Measurements from ENCODE around the gene ZDHHC5. TPM values are rescaled to one million over a fixed set of nuclear protein-coding genes. Genes with fewer than 3 reads are reported as not detected.
"Not testable (repeated sequence)": the region's sequence is repeated elsewhere in the genome, so short reads cannot be mapped to it uniquely, and the experiment has no call there.

Gene ZDHHC5
- total RNA-seq, 1 experiment from 2014 or later = 50.8 TPM

DNA sequence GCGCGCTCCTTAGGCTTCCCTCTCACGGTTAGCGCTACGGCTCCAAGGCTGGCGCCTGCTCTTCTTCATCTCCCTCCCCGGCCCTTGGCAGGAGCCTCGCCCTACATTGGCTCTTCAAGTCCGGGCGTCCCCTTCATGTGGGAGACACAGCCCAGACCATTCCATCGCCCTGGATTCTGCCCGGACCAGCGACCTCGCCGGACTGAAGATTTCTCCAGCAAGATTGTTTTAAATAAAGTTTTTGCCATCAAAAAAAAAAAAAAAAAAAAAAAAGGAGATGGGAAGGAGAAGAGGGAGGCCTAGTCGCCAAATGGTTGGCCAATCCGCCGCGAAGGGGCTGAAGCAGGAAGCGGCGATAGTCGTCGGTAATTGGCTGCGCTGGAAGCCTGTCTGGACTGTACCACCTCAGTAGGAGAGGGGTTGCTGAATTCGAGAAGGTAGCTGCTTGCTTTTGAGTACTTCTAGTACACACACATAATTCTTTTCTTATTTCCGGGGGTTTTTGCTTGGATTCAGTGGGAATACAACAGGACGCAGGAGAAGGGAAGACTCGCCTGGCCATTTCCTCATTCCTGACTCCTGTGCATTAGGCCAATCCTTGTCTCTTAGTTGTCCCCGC lies 688 bp upstream of the ZDHHC5 start:
- peak; percentile 98 for DNase-seq (ENCODE audit: low read depth)

DNA sequence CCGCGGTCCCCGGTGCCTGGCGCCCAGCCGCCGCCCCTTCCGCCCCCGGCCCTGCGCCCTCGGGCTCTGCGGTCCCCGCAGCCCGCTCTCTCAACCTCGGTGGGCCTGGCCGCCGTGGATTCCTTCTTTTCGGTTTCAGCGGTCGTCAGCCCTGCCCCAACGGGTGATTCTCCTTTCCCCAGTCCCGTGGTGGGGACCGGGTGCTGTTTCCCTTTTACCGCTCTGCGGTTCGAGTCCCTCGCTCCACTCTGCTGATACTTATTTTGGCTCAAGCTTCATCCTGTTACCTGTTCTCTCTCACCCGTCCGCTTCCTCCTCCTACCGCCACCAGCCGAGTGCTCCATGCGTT lies 494 bp downstream of the ZDHHC5 start:
- peak; percentile 28 for DNase-seq (ENCODE audit: low read depth)

DNA sequence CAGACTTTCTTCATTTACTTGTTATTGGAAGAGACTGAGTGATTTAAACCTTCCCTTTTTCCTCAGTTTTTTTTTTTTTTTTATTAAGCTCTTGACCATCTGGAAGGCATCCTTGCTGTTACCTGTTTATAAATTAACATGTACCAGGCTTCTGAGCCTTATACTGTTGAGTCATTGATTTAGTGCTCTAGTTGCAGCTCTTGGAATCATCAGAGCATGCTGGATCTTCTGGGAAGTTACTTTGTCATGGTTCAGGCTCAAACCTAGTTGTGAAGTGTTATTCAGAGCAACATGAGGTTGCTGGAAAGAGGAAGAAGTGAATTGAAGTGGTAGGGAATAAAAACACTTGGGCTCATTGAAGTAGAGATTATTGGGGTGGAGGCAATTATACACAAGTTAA lies 6.3 kb downstream of the ZDHHC5 start:
- DNase-seq (ENCODE audit: low read depth) = no peak

DNA sequence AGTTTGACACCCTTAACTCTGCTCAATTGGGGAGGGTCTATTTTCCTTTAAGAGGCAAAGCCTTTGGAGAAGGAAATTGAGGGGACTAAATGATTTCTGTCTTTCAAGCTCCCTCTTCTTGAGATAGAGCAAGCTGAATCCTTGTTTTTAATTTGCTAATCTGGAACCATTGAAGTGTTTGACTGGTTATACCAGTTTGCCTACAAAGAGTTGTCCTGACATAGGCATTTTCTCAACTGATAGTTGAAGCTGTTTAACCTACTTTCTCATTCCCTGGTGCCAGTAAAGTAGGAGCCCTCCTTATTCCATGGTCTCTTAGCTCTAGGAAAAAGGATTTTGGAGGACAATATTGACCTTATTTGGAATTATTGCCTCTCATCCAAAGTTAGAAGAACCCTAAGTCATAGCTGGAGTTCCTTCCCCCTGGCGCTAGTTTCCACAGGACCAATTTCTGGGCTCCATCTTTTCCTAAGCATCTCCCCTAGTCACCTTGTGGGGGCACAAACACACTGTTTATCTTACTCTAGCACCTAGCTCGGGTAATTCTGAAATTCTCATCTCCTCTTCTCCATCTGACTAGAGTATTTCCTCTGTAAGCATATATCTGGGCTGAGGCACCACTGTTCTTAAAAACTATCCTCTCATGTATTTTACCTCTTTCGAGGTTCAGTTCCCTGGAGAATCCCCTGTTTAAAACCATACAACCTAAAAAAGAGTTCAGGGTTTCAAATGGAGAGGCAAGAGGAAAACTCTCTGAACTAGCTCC lies 7.4 kb downstream of the ZDHHC5 start:
- DNase-seq (ENCODE audit: low read depth) = no peak

DNA sequence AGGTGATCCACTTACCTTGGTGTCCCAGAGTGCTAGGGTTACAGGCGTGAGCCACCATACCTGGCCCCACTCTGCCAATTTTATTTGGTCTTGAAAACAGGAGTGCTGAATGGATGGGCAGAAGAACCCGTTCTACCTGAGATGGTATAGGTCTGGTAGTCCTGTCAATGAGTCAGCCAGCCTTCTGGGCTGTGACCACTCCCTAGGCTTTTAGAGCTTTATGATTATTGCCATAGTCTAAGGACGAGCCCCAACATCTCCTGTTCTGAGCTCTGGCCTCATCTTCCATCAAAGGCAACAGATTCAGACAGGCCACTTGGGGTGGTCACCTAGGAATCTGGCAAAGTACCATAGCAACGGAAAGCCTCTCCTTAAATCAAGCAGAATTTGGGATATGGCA lies 11.5 kb downstream of the ZDHHC5 start:
- DNase-seq (ENCODE audit: low read depth) = no peak

DNA sequence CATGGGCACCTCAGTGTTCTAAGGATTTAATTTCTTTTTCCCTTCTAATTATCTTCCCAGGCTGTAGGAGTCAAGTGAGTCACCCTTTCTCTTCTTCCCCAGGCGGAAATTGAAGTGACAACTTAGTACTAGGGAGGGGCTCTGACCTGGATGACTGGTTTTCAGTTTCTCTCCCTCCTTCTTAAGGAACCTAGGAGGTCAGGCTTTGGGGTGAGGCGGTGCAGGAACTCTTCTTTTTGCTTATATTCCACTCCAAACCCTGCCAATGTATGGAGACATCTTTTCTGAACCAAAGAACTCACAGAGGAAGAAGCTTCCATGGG lies 12.6 kb downstream of the ZDHHC5 start:
- DNase-seq (ENCODE audit: low read depth) = peak; percentile 66

DNA sequence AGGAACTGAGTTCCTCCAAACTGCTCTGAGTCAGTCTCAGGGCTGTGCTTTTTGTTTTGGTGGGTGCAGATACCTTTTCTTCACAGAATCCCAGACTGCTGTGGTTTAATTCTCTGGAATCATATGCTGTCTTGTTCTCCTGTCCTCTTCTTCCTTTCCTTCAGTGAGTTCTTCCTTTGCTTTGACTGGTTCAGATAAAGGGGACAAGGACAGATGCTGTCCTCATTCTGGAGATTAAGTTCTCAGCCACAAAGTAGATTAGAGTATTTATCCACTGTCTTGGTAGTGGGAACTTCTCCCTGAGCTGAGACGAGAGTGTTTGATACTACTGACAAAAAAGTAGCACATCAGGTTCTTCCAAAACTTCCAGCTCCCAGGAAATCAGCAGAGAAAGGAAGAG lies 13.3 kb downstream of the ZDHHC5 start:
- no peak for DNase-seq (ENCODE audit: low read depth)

DNA sequence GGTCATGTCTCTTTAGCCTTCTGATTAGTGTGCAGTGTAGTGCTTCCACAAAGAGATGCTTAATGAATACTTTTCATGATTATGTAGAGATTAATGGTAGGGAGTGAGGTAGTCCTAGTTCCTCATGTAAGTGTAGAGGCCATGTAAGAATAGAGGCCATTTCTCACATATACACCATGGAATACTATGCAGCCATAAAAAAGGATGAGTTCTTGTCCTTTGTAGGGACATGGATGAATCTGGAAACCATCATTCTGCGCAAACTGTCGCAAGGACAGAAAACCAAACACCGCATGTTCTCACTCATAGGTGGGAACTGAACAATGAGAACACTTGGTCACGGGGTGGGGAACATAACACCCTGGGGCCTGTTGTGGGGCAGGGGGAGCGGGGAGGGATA lies 22.6 kb downstream of the ZDHHC5 start:
- DNase-seq (ENCODE audit: low read depth) = not testable (repeated sequence)

DNA sequence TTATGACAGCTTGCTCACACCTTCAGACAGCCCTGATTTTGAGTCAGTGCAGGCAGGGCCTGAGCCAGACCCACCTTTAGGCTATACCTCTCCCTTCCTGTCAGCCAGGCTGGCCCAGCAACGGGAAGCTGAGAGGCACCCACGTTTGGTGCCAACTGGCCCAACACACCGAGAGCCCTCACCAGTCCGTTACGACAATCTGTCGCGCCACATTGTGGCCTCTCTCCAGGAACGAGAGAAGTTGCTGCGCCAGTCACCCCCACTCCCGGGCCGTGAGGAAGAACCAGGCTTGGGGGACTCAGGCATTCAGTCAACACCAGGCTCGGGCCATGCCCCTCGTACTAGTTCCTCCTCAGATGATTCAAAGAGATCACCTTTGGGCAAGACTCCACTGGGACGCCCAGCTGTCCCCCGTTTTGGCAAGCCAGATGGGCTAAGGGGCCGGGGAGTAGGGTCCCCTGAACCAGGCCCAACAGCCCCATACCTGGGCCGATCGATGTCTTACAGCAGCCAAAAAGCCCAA lies 31.0 kb downstream of the ZDHHC5 start:
- no peak for DNase-seq (ENCODE audit: low read depth)

DNA sequence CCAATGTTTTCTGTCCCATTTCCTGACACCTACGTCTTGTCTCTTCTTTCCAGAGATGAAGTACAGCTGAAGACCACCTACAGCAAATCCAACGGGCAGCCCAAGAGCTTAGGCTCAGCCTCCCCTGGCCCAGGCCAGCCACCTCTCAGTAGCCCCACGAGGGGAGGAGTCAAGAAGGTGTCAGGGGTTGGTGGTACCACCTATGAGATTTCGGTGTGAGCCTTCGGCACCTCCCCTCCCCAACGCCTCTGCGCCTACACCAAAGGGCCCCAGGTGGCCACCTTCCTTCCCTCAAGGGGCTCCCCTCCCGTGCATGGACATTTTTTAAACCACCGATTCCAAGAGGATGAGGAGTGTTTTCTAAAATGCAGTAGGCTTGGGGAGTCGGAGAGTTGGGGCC lies 31.9 kb downstream of the ZDHHC5 start:
- no peak for DNase-seq (ENCODE audit: low read depth)

DNA sequence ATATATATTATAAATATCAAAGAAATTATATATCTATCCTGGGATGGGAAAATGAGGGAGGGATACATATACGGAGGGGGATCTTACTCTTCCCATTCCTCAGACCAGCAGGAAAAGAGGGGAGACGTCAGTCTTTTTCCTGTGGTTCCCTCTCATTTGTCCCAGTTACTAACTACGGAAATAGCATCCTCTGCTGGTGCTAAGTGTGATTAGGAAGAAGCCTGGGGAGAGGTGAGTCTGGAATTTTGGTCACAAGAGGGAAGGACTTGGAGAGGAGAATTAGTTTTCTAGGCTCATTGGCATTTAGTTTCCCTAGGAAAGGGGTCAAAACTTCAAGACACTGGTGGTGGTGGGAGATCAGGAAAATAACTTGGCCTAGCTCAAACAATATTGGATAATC lies 32.5 kb downstream of the ZDHHC5 start:
- DNase-seq (ENCODE audit: low read depth) = no peak

DNA sequence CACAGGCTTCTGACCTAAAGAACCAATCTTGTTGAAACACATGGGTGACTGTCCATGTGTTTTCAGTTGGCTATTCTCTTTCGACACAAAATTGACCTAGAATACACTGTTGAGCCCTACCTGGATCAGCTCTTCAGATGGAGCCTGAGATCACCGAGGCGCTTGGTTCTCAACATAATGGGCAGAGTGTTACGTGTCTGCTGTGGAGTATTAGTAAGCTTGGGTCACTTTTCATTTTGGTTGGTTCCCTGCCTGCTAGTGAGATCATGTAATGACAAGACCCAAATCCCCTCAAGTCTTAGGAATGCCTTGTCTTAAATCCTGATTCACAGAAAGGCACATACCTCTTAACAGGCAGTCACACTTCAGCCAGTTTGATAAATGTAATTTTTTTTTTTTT lies 35.4 kb downstream of the ZDHHC5 start:
- DNase-seq (ENCODE audit: low read depth) = no peak

DNA sequence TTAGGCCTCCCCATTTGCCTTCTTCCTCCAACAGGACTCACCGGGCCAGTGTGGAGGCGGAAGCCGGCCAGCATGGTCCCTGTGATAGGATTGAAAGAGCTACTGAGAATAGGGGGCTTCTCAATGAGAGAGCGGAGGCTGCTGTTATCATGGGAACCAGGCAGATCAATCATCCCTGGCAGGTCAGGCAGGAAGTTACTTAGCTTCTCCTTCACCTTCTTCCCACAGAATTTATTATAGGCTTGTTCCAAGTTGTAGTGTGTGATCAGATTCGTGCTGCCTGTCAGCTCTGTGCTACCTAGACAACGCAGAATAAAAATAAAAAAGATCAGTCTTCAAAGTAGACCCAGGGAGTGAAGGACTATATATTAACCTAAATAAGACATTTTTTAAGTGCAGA lies 37.0 kb downstream of the ZDHHC5 start:
- DNase-seq (ENCODE audit: low read depth) = no peak

DNA sequence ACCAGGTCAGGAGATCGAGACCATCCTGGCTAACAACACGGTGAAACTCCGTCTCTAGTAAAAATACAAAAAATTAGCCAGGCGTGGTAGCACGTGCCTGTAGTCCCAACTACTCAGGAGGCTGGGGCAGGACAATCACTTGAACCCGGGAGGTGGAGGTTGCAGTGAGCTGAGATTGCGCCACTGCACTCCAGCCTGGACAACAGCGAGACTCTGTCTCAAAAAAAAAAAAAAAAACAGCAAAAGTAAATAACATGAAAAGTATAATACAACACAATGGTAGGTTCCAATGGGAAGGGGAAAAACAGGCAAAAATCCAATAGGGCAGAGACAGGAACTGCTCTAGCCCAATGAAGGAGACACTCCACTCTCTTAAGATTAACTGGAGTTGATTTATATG lies 37.5 kb downstream of the ZDHHC5 start:
- not testable (repeated sequence) for DNase-seq (ENCODE audit: low read depth)

DNA sequence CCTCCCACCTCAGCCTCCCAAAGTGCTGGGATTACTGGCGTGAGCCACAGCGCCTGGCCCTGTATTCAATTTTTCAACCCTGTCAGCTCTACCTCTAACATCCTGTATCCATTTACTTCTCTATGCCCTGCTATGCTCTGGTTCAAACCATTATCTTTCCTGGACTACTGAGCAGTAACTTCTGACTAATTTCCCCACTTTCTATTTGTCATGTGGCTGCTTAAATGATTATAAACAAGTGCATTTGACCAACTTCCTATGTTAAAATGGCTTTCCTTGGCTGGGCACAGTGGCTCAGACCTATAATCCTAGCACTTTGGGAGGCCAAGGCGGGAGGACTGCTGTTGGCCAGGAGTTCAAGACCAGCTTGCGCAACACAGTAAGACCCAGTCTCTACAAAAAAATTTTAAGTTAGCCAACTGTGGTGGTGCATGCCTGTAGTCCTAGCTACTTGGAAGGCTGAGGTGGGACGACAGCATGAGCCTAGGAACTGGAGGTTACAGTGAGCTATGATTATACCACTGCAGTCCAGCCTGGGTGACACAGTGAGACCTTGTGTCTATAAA lies 42.0 kb downstream of the ZDHHC5 start:
- DNase-seq (ENCODE audit: low read depth) = no peak

DNA sequence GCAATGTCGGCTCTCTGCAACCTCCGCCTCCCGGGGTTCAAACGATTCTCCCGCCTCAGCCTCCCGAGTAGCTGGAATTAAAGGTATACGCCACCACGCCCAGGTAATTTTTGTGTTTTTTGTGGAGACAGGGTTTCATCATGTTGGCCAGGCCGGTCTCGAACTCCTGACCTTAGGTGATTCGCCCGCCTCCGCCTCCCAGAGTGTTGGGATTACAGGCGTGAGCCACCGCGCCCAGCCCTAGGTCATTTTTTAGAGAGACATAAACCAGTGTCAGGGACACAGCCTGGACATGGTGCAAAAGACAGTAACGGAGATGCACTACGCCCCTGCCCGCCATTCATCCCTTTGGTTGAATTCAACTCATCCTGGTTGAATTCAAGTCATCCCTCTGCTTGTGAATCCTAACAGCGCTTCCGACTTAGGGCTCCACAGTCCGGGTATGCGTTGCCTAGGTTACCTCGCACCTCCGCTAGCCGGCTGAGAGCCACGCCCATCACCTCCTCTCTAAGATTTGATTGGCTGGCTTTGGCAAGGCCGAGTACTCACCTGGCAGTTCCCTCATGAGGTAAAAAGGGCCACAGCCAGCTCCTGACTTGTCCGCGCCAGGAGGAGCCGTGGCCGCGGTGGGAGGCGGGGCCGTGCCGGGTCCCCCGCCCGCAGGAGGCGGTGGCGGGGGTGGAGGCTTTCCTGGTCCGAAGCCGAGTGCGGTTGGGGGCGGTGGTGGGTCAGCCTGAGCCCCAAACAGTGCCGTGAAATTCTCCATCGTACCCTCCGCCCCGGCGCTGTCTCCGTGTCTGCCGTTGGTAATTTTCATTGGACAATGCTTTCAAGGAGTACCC lies 43.7 kb downstream of the ZDHHC5 start, which contains the start of gene MED19:
Gene MED19 (minus strand): TSS at position 802 of the 842 bp plus-strand sequence. CDS start 36 bp downstream, at position 766.
- peak; percentile 89 for DNase-seq (ENCODE audit: low read depth)

DNA sequence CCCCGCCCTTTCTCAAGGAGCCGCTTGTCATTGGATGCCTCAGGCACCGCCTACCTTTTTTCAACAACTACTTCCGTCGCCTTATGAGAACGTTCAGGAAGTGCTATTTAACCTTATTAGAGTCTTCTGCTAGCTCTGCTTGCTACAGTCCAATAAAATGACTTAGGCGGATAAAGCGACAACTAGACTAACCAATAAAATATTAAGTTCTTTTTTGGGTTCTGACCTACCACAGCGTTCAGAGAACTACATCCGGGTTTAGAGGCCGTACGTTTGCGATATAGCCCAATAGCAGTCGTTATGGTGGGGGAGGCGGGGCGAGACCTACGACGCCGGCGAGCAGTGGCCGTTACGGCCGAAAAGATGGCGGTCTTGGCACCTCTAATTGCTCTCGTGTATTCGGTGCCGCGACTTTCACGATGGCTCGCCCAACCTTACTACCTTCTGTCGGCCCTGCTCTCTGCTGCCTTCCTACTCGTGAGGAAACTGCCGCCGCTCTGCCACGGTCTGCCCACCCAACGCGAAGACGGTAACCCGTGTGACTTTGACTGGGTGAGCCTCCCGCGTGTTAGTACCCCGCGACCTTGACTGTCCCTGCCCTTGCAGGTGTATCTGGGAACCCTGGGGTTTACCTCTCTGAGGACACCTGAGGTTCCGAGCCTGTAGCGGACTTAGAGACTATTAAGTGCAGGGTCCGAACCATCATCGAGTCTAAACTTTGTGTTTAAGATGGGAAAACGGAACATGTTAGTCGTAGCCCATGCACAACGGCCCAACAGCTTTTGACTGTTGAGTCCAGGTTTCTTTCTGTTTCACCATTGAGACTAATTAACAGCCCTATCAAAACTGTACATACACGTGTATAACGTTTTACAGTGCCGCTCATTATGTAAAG lies 44.6 kb downstream of the ZDHHC5 start, which contains the start of gene TMX2:
Gene TMX2 (plus strand): TSS at position 338 of the 895 bp plus-strand sequence. CDS start 26 bp downstream, at position 364.
- peak; percentile 100 for DNase-seq (ENCODE audit: low read depth)

DNA sequence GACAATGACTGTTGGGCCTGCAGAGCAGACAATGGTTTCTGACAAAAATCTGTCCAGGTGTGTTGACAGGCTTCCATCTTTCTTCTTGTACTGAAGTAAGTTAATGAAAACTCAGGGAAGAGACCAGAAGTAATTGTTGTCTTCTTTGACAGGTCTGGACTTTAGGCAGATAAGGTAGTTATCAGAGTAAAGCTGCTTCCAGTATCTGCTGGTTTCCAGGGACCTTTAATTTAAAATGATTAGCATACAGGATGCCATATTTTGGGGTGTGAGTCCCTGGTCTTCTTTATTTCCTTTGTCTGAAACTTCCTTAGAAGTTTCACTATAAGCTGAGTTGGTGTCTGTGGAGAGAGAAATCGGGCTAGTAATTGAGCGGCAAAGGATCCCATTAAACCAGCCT lies 45.9 kb downstream of the ZDHHC5 start:
- DNase-seq (ENCODE audit: low read depth) = no peak

DNA sequence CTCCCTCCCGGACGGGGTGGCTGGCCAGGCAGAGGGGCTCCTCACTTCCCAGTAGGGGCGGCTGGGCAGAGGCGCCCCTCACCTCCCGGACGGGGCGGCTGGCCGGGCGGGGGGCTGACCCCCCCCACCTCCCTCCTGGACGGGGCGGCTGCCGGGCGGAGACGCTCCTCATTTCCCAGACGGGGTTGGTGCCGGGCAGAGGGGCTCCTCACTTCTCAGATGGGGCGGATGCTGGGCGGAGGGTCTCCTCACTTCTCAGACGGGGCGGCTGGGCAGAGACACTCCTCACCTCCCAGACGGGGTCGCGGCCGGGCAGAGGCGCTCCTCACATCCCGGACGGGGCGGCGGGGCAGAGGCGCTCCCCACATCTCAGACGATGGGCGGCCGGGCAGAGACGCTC lies 48.8 kb downstream of the ZDHHC5 start:
- not testable (repeated sequence) for DNase-seq (ENCODE audit: low read depth)

DNA sequence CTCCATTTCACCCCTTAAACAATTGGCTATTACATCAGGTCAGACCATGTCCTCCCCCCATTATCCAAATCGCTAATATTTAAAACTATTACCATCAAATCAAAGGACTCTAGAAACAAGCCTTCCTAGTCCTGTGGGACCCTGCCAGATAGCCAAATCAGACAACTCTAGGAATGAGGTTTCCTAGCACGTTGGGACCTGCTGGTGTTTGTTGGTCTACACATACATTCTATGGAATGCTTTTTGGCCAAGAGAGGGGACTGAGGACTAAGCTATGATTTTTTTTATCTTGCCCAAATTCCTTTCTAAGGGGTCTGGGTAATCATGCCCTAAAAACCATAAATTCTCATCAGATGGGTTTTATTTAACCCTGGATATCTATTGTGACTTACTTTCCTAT lies 59.3 kb downstream of the ZDHHC5 start:
- no peak for DNase-seq (ENCODE audit: low read depth)

DNA sequence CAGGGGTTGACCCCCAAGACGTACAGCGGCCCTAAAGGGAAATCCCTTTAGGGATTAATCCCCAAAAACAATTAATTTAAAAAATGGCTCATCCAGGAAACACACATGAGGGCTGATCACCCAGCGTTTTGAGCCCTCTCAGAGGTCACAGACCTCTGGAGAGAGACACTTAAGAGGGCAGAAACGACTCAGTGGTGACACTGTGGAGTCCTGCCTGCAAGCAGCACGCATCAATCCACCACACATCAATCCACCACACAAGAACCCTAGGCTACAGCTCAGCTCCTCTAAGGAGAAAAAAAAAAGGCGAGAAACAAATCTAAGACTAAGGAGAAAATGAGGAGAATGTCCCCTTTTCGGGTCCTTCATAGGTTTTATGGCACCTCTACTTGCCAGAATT lies 60.9 kb downstream of the ZDHHC5 start:
- DNase-seq (ENCODE audit: low read depth) = no peak
